Activated T-helper 9 cell treated with anti-CD3 and anti-CD28 coated beads, Interleukin-2, amount 50 U/mL, for 16 hours (primary cell): ENCODE results near the gene WDSUB1.

Source experiments
- DNase-seq: peaks from one replicate; pipeline ENCODE4 v3.0.0-alpha.2; 2020; ENCODE audit warnings: low read depth

The WDSUB1 gene

DNA sequence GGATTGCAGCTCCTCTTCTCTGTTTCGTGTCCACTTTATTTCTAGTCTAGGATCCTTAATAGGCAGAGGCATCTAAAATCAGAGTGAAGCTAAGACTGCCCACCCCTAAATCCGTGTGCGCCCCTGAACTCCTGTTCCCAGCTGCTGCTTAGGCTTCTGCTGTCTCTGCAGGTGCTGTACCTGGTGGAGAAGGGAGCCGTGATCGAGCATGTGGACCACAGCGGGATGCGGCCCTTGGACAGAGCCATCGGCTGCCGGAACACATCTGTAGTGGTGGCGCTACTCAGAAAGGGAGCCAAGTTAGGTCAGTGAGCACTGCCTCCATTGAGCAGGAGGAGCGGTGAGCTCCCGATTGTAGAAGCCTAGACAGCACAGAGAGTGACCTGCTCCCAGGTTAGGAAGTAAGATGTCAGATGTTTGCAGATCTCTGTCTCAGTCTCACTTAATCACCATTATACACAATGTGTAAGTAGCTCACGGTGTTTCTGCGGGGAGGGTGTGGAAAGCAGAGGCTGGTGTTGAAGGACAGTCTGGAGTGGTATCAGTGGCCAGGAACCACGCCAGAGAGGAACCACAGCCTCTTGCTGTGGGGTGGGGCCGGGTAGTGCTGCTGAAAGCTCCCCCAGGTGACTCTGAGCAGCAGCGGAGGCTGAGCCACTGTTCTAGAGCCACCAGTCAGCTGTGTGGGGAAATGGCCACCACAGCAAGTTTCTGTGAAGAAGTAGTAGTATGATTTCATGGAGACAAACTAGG is 62.3 kb downstream of the WDSUB1 start:
- no peak for DNase-seq

- DNase-seq: no peak
Measured at GRCh38 chr2:159219394-159219998, 67.0 kb downstream of the WDSUB1 start.

DNA sequence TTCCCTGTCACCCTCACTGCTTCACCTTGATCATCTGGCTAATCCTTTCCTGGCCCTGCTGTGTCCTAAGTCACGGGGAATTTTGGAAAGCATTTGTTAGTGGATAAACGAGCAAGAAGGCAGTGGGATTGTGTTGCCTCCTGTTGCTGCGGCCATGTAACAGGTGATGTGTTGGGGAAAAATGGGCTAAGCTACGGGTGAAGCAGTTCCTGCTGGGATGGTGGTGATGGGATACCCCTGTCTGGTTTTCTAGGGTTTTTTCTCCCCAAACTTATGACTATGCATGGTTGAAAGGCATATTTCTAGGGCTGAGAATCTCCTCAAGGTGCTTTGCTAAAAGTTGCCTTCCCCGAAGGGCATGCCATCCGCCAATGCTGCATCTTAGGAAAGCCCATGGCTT is 68.1 kb downstream of the WDSUB1 start:
- no peak for DNase-seq

- no peak for DNase-seq
Measured at GRCh38 chr2:159217676-159218075, 68.8 kb downstream of the WDSUB1 start.

GRCh38 chr2:159215116-159215515 is 71.4 kb downstream of the WDSUB1 start:
- DNase-seq: no peak

DNA sequence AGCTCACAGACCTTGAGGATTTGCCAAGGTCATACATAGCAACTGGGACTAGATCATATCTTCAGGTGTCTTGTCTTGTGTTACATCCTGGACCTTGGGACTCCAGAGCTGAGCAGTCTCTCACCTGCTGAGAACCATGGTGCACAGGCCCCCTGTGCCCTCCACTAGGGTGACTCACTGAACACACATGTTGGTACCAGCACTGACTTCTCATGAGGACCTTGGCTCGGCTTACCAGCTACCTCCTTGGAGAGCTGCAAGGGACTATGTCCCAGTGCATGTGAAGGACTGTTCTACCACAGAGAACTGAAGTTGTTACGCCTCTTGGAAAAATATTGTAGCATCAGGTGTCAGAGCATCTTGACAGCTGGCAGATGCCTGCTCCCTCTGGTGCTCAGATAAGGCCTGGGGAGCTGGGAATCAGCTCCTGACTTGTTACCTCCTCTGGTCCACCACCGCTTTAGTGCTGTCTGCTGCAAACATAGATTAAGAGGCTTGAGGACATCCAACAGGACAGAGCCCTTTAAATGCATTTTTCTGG is 72.1 kb downstream of the WDSUB1 start:
- no peak for DNase-seq

DNA sequence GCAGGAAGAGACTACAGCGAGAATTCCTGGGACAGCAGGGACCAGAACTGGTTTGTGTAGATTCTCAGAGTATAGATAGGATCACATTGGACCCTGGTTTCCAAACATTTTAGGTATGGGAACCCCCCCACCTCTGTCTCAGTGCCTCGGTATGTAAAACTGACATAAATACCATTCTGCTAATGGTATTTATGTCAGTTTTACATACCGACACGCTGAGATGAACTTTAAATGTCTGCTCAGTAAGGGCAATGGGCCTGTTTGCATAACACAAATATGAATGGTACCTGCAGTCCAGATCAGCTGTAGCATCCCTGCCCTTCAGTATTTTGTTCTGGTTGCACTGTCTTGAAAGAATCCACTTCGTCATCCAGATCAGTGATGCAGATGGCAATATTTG is 73.2 kb downstream of the WDSUB1 start:
- DNase-seq: no peak

- DNase-seq: no peak
Measured at GRCh38 chr2:159211447-159212396, 74.8 kb downstream of the WDSUB1 start.

- no peak for DNase-seq
Measured at GRCh38 chr2:159209341-159210306, 76.9 kb downstream of the WDSUB1 start.

- DNase-seq: no peak
Measured at GRCh38 chr2:159208438-159208837, 78.1 kb downstream of the WDSUB1 start.

DNA sequence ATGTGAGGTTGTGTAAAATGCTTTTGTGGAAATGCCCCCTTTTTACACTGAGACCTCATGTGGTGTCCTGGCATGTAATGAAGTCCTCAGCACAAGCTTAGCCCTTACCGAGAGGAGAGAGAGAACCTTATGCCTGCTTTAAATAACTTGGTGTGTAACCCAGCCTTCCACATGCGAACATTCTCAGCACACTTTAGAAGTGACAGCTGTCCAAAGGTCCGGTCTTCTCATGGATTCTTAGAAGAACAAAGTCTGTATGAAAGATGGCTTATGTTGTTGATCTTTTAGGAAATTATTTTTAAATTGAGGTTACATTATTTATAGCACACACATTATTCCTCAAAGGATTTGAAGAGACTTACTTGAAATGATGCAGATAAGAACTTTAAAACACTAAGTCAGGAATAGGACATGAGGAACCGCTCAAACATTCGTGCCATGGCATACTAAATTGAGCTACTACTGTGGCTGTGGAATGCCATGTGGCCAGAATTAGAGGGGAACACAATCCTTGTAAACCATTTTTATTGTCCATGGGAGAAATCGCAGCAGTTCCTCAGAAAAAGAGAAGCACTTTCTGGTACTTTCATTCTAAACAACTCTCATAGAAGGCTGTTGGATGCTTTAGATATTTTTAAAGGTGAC is 79.6 kb downstream of the WDSUB1 start:
- DNase-seq: no peak

DNA sequence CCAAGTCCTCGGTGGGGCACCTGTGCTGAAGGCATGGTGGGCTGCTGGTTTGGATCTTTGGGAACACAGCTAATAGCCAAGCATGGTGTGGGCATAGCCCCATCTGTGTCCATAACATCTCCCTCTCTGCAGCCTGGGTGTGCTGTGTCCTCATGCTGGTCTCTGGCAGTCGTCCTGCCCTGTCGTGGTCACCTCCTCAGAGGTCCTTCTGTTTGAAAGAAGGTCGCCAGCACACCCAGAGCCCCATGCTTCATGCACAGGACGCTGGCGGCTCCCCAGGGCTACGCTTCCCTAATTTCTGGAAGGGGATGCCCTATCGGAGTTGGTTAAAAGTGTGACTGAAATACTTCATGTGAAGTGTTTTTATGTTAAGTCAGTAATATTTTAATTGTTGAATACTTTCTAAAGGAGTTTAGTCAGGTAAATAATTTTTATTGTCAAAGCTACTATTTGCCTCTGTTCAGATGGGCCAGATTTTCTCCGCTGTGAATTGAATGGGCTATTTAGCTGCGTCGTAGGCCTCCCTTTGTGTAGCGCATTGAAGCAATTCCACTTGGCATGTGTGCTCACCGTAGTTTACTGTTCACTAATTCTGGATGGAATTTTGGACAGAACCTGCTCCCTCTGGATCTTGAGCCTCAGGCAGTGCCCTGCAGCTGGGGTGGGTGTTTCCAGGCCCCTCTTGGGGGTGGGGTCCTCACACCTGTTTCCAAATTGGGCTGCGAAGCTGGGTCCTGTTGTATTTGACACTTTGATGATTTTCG is 81.9 kb downstream of the WDSUB1 start:
- DNase-seq: no peak

DNA sequence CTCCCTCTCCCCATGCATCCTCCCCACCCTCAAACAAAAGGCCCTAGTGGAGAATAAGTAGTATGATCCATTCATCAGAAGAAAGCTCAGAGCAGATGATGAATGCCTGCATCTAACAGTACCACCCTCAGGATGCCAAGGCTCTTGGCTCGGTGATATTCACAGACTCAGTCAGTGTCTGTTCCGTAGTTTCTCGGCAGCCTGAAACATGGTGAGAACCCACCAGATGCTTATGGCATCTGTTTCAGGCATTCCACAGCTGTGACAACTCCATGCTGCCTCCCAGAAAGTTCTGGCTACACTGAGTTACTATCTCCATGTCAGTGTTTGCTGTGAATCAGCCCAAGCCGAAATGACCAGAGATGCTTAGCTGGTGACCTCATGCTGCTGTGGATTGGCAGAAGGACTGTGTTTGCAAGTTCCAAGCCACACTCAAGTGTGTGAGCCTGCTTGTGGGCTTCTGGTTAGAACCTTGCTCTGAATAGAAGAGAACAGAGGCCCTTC is 83.9 kb downstream of the WDSUB1 start:
- no peak for DNase-seq

DNA sequence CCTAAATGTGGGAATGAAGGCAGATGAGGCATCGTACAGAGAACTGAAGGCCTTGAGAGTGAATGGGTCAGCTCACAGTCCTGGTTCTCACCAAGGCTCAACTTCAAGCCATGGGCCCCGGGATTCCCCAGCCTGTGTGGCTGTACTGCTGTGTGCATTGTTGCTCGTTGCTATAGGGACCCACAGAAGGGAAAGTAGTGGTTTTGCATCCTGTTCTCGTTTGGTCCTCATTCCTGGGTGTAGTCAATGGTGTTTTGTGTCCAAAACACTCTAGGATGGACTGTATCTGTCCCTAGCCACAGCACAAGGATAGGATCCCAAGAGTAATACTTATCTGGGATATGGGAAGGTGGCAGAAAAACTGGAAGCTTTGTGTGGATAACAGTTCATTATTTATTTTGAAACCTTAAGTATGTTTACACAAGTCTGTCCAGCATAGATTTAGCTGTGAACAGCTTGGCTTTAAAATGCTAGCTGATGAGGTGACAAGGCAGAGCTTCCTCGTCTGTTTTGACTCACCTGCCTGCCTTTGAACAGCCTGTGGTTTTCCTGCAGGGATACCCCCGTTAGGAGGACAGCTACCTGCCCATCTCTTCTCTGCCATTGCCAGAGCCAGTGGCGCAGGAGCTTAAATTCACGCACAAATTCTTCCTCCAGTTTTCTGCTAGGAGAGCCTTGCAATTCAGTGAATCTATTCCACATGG is 85.0 kb downstream of the WDSUB1 start:
- no peak for DNase-seq

DNA sequence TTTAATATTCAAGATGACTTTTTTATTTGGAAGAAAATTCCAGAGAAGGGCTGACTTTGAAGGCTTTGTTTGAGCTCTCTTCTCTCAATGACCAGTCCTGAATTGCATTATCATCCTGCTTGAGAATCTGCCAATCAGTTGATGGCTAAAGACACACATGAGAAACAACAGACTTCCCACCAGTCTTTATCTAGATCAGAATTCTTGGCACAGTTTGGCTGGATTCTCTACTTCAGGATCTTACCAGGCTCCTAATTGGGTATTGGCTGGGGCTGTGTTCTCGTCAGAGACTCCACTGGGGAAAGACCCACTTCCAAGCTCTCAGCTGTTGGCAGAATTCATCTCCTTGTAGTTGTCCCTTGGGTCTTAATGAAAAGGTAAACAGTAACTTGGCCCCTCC is 86.0 kb downstream of the WDSUB1 start:
- DNase-seq: no peak

DNA sequence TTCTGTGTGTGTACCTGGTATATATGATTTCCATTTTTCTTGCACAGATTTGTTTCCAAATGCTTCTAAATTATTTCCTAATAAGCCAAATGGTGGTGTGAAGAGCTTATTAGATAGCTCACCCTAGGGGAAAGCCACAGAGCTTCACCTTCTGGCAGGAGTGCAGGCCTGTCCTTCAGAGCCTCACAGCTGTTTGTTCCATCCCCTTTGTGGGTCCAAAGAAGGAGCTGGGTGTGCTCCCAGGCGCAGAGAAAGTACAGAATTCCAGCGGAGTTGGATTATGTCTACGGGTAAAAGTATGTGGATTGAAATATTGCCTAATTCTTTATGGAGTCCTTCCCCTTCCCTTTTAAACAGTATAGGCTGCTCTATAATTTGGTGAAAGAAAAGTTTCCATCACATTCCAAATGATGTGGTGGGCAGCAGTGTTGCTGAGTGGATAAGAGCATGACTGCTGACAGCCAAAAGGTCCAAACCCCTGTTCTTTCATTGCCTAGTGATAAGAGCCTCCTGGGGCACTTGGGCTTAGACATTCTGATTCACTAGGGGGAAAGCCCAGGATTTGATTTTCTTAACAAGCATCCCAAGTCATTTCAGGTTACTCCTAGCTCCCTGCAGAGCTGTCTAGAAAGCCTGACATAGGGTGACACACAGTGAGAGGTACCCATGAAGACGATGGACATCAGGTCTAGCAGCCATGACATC is 86.6 kb downstream of the WDSUB1 start:
- no peak for DNase-seq

DNA sequence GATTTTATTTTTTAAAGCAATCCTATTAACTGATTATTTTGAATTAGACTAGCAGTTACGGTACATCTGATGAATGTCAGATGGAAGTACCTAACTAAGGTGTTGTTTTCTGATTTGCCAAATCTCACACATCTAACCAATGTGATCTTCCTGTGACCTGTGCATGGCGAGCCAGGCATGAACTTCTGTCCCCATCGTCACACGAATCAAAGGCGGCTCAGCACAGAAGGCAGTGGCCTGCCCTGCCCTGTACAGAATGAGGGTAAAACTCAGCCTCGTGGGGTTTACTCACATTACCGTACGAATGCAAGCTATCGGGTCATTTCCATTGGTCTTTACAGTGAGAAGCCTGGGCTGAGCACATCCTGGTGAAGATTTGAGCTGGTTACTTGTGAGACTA is 87.3 kb downstream of the WDSUB1 start:
- DNase-seq: no peak

DNA sequence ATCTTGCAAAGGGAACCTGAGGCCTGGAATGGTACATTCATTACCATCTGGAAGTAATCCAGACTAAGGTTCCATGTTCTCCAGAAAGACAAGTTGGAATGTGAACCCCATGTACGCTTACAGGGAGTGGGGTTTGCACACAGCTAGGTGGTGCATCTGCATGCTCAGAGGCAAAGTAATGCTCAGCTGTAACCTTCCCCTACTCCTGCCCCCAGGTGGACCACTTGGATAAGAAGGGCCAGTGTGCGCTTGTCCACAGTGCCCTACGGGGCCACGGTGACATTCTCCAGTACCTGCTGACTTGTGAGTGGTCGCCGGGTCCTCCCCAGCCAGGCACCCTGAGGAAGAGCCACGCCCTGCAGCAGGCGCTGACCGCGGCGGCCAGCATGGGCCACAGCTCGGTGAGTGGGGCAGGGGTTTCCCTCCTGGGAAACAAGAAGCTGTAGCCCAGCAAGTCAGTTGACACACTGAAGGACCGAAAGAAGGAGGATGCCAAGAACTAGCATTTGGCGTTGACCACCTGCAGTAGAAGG is 90.0 kb downstream of the WDSUB1 start:
- DNase-seq: no peak
